K562 (cell line): ENCODE measurements around the gene PACRG. TPM values are rescaled to one million over a fixed set of nuclear protein-coding genes. Genes with fewer than 3 reads are reported as not detected.

Experiments
- ATAC-seq: fragments of 200-7000 bp; cut with Tn5 transposase; 3 replicates; pipeline ENCODE4 v1.9.1; 2020; ENCODE audit warnings: moderate library complexity
- BruUV-seq: library from RNA; stranded (reverse); fragments of 400-500 nt; replicated peaks from 2 replicates; lab custom pipeline; 2021; lab: Mats Ljungman, UMichigan
- CTCF ChIA-PET: fragments of 300-600 bp; formaldehyde crosslinking; extraction: SDS; loops from one replicate; lab custom pipeline; 2021; ENCODE audit warnings: low intra/inter-chr PET ratio; lab: Yijun Ruan, JAX
- POLR2A ChIA-PET: fragments of 300-600, 350-650 bp; sonication (Branson Sonifier 250); formaldehyde crosslinking; extraction: SDS; loops from one replicate; lab custom pipeline; 2021; ENCODE audit warnings: antibody characterized with exemption, inconsistent platforms; lab: Yijun Ruan, JAX
- DNase-seq, 4 experiments: peaks; one replicate each; pipeline versions ENCODE4 v3.0.0 to v3.0.0-alpha.2; 2011 to 2018; ENCODE audit warnings: low spot score in 3 of 4, mixed read lengths in 3 of 4; ENCODE audit errors: extremely low read depth in 1 of 4
- FAIRE-seq: peaks from 2 replicates; lab custom pipeline; 2011; peaks lifted over from hg19 to GRCh38; lab: Jason Lieb, UNC
- H2AFZ ChIP-seq: 2 replicates; pipeline ENCODE4 v1.6.0; 2011; ENCODE audit warnings: low read depth, low read length, control low read depth, inconsistent platforms
- H3K27ac ChIP-seq: fragments of 200-600 bp; 3 replicates; pipeline ENCODE4 v1.8.0; 2011; ENCODE audit warnings: low read depth, mild to moderate bottlenecking, control low read depth, inconsistent platforms, low read length, moderate library complexity, mixed read lengths; ENCODE audit errors: extremely low read depth
- H3K27me3 ChIP-seq, 2 experiments: fragments of 300-600 bp in 1 of 2; 2 replicates in 1 of 2; 3 replicates in 1 of 2; pipeline versions ENCODE4 v1.6.0 to v1.8.0; 2011; ENCODE audit warnings: inconsistent platforms in 2 of 2, low read length in 2 of 2, mild to moderate bottlenecking in 1 of 2, mixed read lengths in 1 of 2, moderate library complexity in 1 of 2; ENCODE audit not compliant: control insufficient read depth in 2 of 2, insufficient read depth in 2 of 2
- H3K36me3 ChIP-seq: fragments of 300-600 bp; 3 replicates; pipeline ENCODE4 v1.8.0; 2011; ENCODE audit warnings: mild to moderate bottlenecking, low read length, inconsistent platforms; ENCODE audit not compliant: control insufficient read depth, insufficient read depth
- H3K4me1 ChIP-seq, 2 experiments: fragments of 200-600 bp in 1 of 2; replicated peaks in 1 of 2; 2 replicates in 1 of 2; 3 replicates in 1 of 2; pipeline versions ENCODE4 v1.5.1 to v1.8.0; 2011; ENCODE audit warnings: inconsistent platforms in 2 of 2, low read length in 2 of 2, mild to moderate bottlenecking in 1 of 2, mixed read lengths in 1 of 2, moderate library complexity in 1 of 2; ENCODE audit not compliant: control insufficient read depth in 2 of 2, insufficient read depth in 2 of 2
- H3K4me2 ChIP-seq: 2 replicates; pipeline ENCODE4 v1.6.1; 2011; ENCODE audit warnings: low read length, control low read depth, inconsistent platforms, mixed read lengths; ENCODE audit not compliant: insufficient read depth
- H3K4me3 ChIP-seq: fragments of 200-600 bp; sonication (generic), shearing (Covaris generic); 2 replicates; pipeline ENCODE4 v1.5.1; 2016; ENCODE audit warnings: control low read depth, inconsistent platforms
- H3K79me2 ChIP-seq: fragments of 200-600 bp; 3 replicates; pipeline ENCODE4 v1.8.0; 2011; ENCODE audit warnings: low read length, inconsistent platforms; ENCODE audit not compliant: control insufficient read depth, insufficient read depth
- H3K9ac ChIP-seq, 2 experiments: 2 replicates each; pipeline versions ENCODE4 v1.6.0 to v1.6.1; 2011; ENCODE audit warnings: low read depth in 2 of 2, low read length in 2 of 2, control low read depth in 1 of 2, inconsistent platforms in 1 of 2, mild to moderate bottlenecking in 1 of 2, mixed read lengths in 1 of 2; ENCODE audit not compliant: insufficient read depth in 1 of 2
- H3K9me1 ChIP-seq: one replicate; pipeline ENCODE4 v1.6.0; 2011; ENCODE audit warnings: inconsistent platforms, mild to moderate bottlenecking, low read length, moderate library complexity; ENCODE audit not compliant: control insufficient read depth, insufficient read depth
- H3K9me3 ChIP-seq: replicated peaks from 2 replicates; pipeline ENCODE4 v1.5.1; 2011; ENCODE audit warnings: low read depth, low read length, inconsistent platforms; ENCODE audit not compliant: control insufficient read depth, insufficient read depth
- H4K20me1 ChIP-seq: replicated peaks from 2 replicates; pipeline ENCODE4 v1.6.1; 2011; ENCODE audit warnings: low read length, inconsistent platforms, mixed read lengths; ENCODE audit not compliant: control insufficient read depth, insufficient read depth
- CEBPB ChIP-seq: fragments of 450-650 bp; IDR thresholded peaks from 2 replicates; pipeline ENCODE4 v1.6.1; 2016; ENCODE audit warnings: missing genetic modification characterization, missing compliant biosample characterization
- ETV5 ChIP-seq: sonication (generic); formaldehyde crosslinking; IDR thresholded peaks from 2 replicates; pipeline ENCODE4 v1.4.0; 2020; ENCODE audit warnings: low read depth, mild to moderate bottlenecking, missing genetic modification reagents
- KDM4B ChIP-seq, 2 experiments: fragments of 450-650 bp in 1 of 2; sonication (generic) in 1 of 2; IDR thresholded peaks; 2 replicates each; pipeline ENCODE4 v1.6.1; 2016 to 2017; ENCODE audit warnings: borderline replicate concordance in 2 of 2, antibody characterized with exemption in 1 of 2, low read depth in 1 of 2, mild to moderate bottlenecking in 1 of 2
- KHSRP ChIP-seq: fragments of 450-650 bp; IDR thresholded peaks from 2 replicates; pipeline ENCODE4 v1.6.1; 2017
- NFYB ChIP-seq: IDR thresholded peaks from 2 replicates; pipeline ENCODE4 v1.6.1; 2011; ENCODE audit warnings: mild to moderate bottlenecking, moderate library complexity; ENCODE audit not compliant: insufficient read length; ENCODE audit errors: extremely low read depth
- NRF1 ChIP-seq, 2 experiments: fragments of 450-650 bp; IDR thresholded peaks in 1 of 2; conservative IDR thresholded peaks in 1 of 2; 2 replicates each; pipeline ENCODE4 v1.6.1; 2014; ENCODE audit warnings: mild to moderate bottlenecking in 2 of 2
- PTBP1 ChIP-seq: fragments of 200-400 bp; formaldehyde crosslinking; IDR thresholded peaks from 2 replicates; pipeline ENCODE4 v1.6.1; 2017; ENCODE audit warnings: low read depth, low read length
- ZFX ChIP-seq: sonication (generic); formaldehyde crosslinking; IDR thresholded peaks from 2 replicates; pipeline ENCODE4 v1.8.0; 2022; ENCODE audit warnings: mild to moderate bottlenecking, missing genetic modification reagents, moderate library complexity
- ZNF583 ChIP-seq: fragments of 250-450 bp; sonication (Bioruptor Pico); IDR thresholded peaks from 2 replicates; pipeline ENCODE4 v1.4.0; 2020
- WGBS: fragments of 100-300 bp; shearing (Covaris generic); methylation state at CpG from one replicate; pipeline ENCODE4 v1.1.6; 2016; ENCODE audit warnings: low coverage, mixed read lengths; ENCODE audit not compliant: insufficient coverage; ENCODE audit errors: missing lambda C conversion rate; 5-methylcytosine and 5-hydroxymethylcytosine counted together
- in situ Hi-C: fragments of 300-500 bp; cut with MboI; formaldehyde crosslinking; loops from 4 replicates; pipeline ENCODE4 v1.15.0; 2018; ENCODE audit warnings: inconsistent platforms, mixed read lengths
- intact Hi-C: fragments of 100-400 bp; cut with micrococcal nuclease; formaldehyde crosslinking; loops from 2 replicates; pipeline ENCODE4 v1.14.2; 2022
- polyA plus RNA-seq, 8 experiments: library from polyadenylated mRNA; depleted of rRNA in 4 of 8; stranded (reverse) in 5 of 8; unstranded in 3 of 8; fragments of >200 nt; fragmentation: Nextera tagmentation in 2 of 8; fragmentation: Illumina TruSeq in 1 of 8; extraction: Ambion mirVana in 2 of 8; extraction: Trizol in 1 of 8; gene quantifications; 2 replicates each; pipeline versions ENCODE4 v1.2.1 to v1.2.3, GENCODE V29; 2011 to 2014; ENCODE audit warnings: inconsistent platforms in 1 of 8, missing spikeins in 1 of 8
- total RNA-seq, 7 experiments: library from RNA; depleted of rRNA in 6 of 7; stranded (reverse); fragments of >200 nt in 6 of 7; fragmentation: Illumina TruSeq in 2 of 7; extraction: Trizol in 2 of 7; gene quantifications; 2 replicates each; pipeline versions ENCODE4 v1.2.1 to v1.2.3, GENCODE V29; 2011 to 2021; ENCODE audit warnings: low replicate concordance in 1 of 7
- TF ChIP-seq, protein P1 (sequence below): fragments of 200-400 bp; formaldehyde crosslinking; IDR thresholded peaks from 2 replicates; pipeline ENCODE4 v1.6.1; 2017; ENCODE audit warnings: mild to moderate bottlenecking, low read depth, low read length, moderate library complexity
- TF ChIP-seq, protein P2 (sequence below): IDR thresholded peaks from 2 replicates; pipeline ENCODE4 v1.6.1; 2011; ENCODE audit not compliant: insufficient read length; ENCODE audit errors: extremely low read depth
- TF ChIP-seq, protein P3 (sequence below): fragments of 250-450 bp; sonication (Bioruptor Pico); IDR thresholded peaks from 2 replicates; pipeline ENCODE4 v1.5.1; 2021; ENCODE audit warnings: mild to moderate bottlenecking

Gene PACRG
- total and polyA plus RNA-seq, 9 of the 15 experiments (the other 6 are each of a cell fraction or from before 2014, with no cell fraction given) = 0.04 TPM; not detected in 8

DNA sequence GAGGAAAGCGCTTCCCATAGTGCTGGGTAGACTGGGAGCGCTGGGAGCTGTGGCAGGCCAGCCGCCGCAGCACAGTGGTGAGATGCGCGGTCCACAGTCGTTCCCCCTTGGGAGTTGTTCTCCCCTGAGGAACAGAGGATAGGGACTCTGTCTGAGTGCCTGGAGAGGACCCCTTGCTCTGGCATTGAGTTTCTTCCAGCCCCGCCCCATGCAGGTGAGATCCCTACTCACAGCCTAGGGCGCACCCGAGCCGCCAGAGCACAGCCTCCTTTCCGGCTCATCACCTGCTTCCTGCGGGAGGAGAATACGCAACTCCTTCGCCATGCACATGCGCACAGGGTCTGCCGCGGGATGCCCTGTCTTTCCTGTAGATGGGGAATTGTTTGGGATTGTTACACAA is 140.6 kb downstream of the PACRG start:
- no peaks in the 10 kb centered on the region for H4K20me1 ChIP-seq
- no peak for FAIRE-seq

DNA sequence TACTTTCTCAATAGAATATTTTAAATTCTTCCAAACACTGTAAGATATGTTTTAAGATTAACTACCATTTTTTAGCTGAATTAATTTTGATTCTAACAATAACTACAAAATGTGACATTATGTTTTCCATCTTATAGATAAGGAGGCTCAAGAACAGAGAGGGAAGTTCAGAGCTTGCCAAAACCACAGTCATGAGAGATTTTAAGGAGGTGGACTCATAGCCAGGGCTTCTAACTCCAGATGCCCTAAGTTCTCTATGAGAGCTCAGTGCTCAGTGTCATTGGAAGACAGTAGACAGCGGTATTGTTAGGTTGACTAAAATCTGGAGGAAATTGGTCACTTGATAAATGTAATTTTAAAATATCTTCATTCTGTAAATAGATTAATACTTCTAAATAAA is 144.2 kb downstream of the PACRG start:
- H3K36me3 ChIP-seq = no peaks in the 10 kb centered on the region
- no peak overlapping the region for H3K4me3 ChIP-seq
- H3K79me2 ChIP-seq = no peaks in the 10 kb centered on the region
- no peak overlapping the region for H2AFZ ChIP-seq
- BruUV-seq = no TSS peak
- H3K9ac ChIP-seq = no peak overlapping the region
- no peak for FAIRE-seq
- in situ Hi-C loops (no loop called here), intact Hi-C loops (no loop called here)
- ATAC-seq = no peak
- TF ChIP-seq ZNF583 (CRISPR knock-in tag) = no peak
- no peak for TF ChIP-seq ETV5
- no peak for TF ChIP-seq CEBPB (tag)
- no peak for TF ChIP-seq NRF1 (conservative IDR thresholded peaks at IDR 0.05 in 1 of 2, IDR thresholded peaks at IDR 0.05 in 1 of 2)
- no peak for TF ChIP-seq KHSRP
- no peak for TF ChIP-seq ZFX (CRISPR knock-in tag)
- TF ChIP-seq KDM4B (IDR thresholded peaks at IDR 0.05; ENCODE audit: borderline replicate concordance in 2 of 2, low read depth in 1 of 2) = no peak
- TF ChIP-seq, protein P1, sequence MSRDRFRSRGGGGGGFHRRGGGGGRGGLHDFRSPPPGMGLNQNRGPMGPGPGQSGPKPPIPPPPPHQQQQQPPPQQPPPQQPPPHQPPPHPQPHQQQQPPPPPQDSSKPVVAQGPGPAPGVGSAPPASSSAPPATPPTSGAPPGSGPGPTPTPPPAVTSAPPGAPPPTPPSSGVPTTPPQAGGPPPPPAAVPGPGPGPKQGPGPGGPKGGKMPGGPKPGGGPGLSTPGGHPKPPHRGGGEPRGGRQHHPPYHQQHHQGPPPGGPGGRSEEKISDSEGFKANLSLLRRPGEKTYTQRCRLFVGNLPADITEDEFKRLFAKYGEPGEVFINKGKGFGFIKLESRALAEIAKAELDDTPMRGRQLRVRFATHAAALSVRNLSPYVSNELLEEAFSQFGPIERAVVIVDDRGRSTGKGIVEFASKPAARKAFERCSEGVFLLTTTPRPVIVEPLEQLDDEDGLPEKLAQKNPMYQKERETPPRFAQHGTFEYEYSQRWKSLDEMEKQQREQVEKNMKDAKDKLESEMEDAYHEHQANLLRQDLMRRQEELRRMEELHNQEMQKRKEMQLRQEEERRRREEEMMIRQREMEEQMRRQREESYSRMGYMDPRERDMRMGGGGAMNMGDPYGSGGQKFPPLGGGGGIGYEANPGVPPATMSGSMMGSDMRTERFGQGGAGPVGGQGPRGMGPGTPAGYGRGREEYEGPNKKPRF = no peak
- TF ChIP-seq, protein P2, sequence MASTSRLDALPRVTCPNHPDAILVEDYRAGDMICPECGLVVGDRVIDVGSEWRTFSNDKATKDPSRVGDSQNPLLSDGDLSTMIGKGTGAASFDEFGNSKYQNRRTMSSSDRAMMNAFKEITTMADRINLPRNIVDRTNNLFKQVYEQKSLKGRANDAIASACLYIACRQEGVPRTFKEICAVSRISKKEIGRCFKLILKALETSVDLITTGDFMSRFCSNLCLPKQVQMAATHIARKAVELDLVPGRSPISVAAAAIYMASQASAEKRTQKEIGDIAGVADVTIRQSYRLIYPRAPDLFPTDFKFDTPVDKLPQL = no peak
- TF ChIP-seq PTBP1 = no peak
- TF ChIP-seq, protein P3, sequence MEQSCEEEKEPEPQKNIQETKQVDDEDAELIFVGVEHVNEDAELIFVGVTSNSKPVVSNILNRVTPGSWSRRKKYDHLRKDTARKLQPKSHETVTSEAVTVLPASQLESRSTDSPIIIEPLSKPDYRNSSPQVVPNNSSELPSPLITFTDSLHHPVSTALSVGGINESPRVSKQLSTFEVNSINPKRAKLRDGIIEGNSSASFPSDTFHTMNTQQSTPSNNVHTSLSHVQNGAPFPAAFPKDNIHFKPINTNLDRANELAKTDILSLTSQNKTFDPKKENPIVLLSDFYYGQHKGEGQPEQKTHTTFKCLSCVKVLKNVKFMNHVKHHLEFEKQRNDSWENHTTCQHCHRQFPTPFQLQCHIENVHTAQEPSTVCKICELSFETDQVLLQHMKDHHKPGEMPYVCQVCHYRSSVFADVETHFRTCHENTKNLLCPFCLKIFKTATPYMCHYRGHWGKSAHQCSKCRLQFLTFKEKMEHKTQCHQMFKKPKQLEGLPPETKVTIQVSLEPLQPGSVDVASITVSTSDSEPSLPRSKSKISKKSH (CRISPR knock-in tag) = no peak
- 0% methylated on average over 1 of the region's 1 CpG for WGBS
- H3K27me3 ChIP-seq = no peaks in the 10 kb centered on the region
- no peak overlapping the region for H3K27ac ChIP-seq
- H3K4me2 ChIP-seq = no peak overlapping the region
- no peaks in the 10 kb centered on the region for H3K9me1 ChIP-seq
- H4K20me1 ChIP-seq = no peaks in the 10 kb centered on the region
- DNase-seq = no peak
- CTCF ChIA-PET = no interaction called here
- no peaks in the 10 kb centered on the region for H3K4me1 ChIP-seq
- peaks cover 2% of the 10 kb centered on the region; the same call in 1 of the 2 replicates for H3K9me3 ChIP-seq
- POLR2A ChIA-PET = no interaction called here

More for the DNA sequence above, 140.6 kb downstream of the PACRG start:
- no peak overlapping the region for H3K9ac ChIP-seq
- in situ Hi-C loops (no loop called here), intact Hi-C loops (no loop called here)
- no peak overlapping the region for H3K4me2 ChIP-seq
- DNase-seq (no peak), ATAC-seq (no peak)
- H3K9me3 ChIP-seq = no peaks in the 10 kb centered on the region
- peak; percentile 13 to 40; a peak in 2 of 4 replicates for TF ChIP-seq NRF1 (conservative IDR thresholded peaks at IDR 0.05 in 1 of 2, IDR thresholded peaks at IDR 0.05 in 1 of 2)
- no peak for TF ChIP-seq NFYB
- BruUV-seq = no TSS peak
- CTCF ChIA-PET = no interaction called here
- no peaks in the 10 kb centered on the region for H3K9me1 ChIP-seq
- H3K4me1 ChIP-seq = no peaks in the 10 kb centered on the region
- H3K79me2 ChIP-seq = no peaks in the 10 kb centered on the region
- H3K4me3 ChIP-seq = no peak overlapping the region
- POLR2A ChIA-PET = no interaction called here
- no peaks in the 10 kb centered on the region for H3K36me3 ChIP-seq
- WGBS = 2% methylated on average over 18 of the region's 18 CpGs
- no peaks in the 10 kb centered on the region for H3K27me3 ChIP-seq
- H2AFZ ChIP-seq = no peak overlapping the region
- H3K27ac ChIP-seq = no peak overlapping the region
